Body of pancreas (tissue), 4 donors: ENCODE data around the gene SERINC3. TPM values are rescaled to one million over a fixed set of nuclear protein-coding genes. Genes with fewer than 3 reads are reported as not detected.

ENCODE experiments used
- ATAC-seq: fragments of 150-250 bp; one replicate; pipeline ENCODE4 v1.9.1; 2016
- DNase-seq, 4 donors: peaks; one replicate each; pipeline ENCODE4 v3.0.0-alpha.2; 2019
- H3K27ac ChIP-seq, 4 donors: fragments of 200-600 bp; sonication (generic); 1 replicate in 3 of 4; 2 replicates in 1 of 4; pipeline versions ENCODE4 v1.5.1 to v1.6.1; 2016 to 2019; ENCODE audit warnings: mild to moderate bottlenecking in 1 of 4, mixed read lengths in 1 of 4, moderate library complexity in 1 of 4
- H3K27me3 ChIP-seq, 2 donors: fragments of 200-600 bp; sonication (generic); one replicate each; pipeline ENCODE4 v1.6.0; 2016; ENCODE audit warnings: mild to moderate bottlenecking in 1 of 2
- H3K36me3 ChIP-seq, 2 donors: fragments of 200-600 bp; sonication (generic); replicated peaks in 1 of 2; 2 replicates each; pipeline ENCODE4 v1.5.1; 2016; ENCODE audit warnings: low read depth in 2 of 2; ENCODE audit not compliant: insufficient read depth in 1 of 2
- H3K4me1 ChIP-seq: fragments of 200-600 bp; sonication (generic); one replicate; pipeline ENCODE4 v1.6.0; 2016
- H3K4me3 ChIP-seq, 2 donors: fragments of 200-600 bp; sonication (generic); 1 replicate in 1 of 2; 2 replicates in 1 of 2; pipeline ENCODE4 v1.5.1; 2016 to 2019
- H3K9me3 ChIP-seq, 3 donors: fragments of 200-600 bp; sonication (generic); 1 replicate in 2 of 3; 2 replicates in 1 of 3; pipeline ENCODE4 v1.5.1; 2016
- POLR2A ChIP-seq, 3 donors: fragments of 450-650 bp; IDR thresholded peaks; one replicate each; pipeline ENCODE4 v1.6.1; 2016; ENCODE audit warnings: antibody characterized with exemption in 3 of 3, mild to moderate bottlenecking in 2 of 3
- WGBS, 2 donors: methylation state at CpG; one replicate each; pipeline ENCODE4 v1.1.5; 2017; 5-methylcytosine and 5-hydroxymethylcytosine counted together
- intact Hi-C: fragments of 100-400 bp; cut with DNase I; formaldehyde crosslinking; loops from one replicate; pipeline ENCODE4 v1.15.1; 2023
- total RNA-seq, 2 donors: library from RNA; depleted of rRNA; stranded (reverse); fragments of >200 nt; gene quantifications; one replicate each; pipeline ENCODE4 v1.1.0, GENCODE V29; 2016
- TF ChIP-seq, protein P1 (sequence below), 7 experiments: fragments of 450-650 bp in 4 of 7; fragments of 200-600 bp in 3 of 7; sonication (generic) in 3 of 7; IDR thresholded peaks; one replicate each; pipeline ENCODE4 v1.5.1; 2016 to 2019; ENCODE audit warnings: antibody characterized with exemption in 7 of 7

Gene SERINC3
- total RNA-seq, 2 donors from 2014 or later = 28.3 to 36.3 TPM

GRCh38 chr20:44500221-44500620 lies 21.6 kb downstream of the SERINC3 start:
- intact Hi-C loops = no loop called here

DNA sequence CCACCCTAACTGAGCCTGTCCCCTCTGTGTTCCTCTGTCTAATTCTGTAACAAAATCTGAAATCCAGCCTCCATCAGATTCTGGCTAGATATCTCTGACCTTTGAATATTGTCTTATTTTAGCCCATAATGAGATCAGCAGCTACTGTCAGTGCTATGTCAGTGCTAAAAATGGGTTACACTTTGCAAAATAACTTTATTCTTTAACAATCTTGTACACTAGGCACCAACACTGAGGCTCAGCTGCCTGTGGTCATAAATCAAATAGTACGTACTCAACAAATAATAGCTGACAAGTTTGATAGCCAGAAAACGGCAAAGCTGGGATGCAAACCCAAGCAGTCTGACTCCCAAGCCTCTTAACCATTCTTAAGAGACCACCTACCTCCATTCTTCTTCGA lies 24.1 kb downstream of the SERINC3 start:
- Histone ChIP-seq H3K27me3 (no peaks in the 10 kb centered on the region), H3K36me3 (peaks cover 11 to 39% of the 10 kb centered on the region in 2 donors), H3K4me3 (no peak overlapping the region), H3K27ac (no peak overlapping the region), H3K9me3 (no peaks in the 10 kb centered on the region), H3K4me1 (no peaks in the 10 kb centered on the region)
- no peak for DNase-seq
- TF ChIP-seq POLR2A (IDR thresholded peaks at IDR 0.05) = no peak
- TF ChIP-seq, protein P1, sequence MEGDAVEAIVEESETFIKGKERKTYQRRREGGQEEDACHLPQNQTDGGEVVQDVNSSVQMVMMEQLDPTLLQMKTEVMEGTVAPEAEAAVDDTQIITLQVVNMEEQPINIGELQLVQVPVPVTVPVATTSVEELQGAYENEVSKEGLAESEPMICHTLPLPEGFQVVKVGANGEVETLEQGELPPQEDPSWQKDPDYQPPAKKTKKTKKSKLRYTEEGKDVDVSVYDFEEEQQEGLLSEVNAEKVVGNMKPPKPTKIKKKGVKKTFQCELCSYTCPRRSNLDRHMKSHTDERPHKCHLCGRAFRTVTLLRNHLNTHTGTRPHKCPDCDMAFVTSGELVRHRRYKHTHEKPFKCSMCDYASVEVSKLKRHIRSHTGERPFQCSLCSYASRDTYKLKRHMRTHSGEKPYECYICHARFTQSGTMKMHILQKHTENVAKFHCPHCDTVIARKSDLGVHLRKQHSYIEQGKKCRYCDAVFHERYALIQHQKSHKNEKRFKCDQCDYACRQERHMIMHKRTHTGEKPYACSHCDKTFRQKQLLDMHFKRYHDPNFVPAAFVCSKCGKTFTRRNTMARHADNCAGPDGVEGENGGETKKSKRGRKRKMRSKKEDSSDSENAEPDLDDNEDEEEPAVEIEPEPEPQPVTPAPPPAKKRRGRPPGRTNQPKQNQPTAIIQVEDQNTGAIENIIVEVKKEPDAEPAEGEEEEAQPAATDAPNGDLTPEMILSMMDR (IDR thresholded peaks at IDR 0.05) = no peak
- intact Hi-C loops = no loop called here
- WGBS, 2 donors = 63 to 66% methylated on average over 3 of the region's 3 CpGs
- ATAC-seq = no peak

More at GRCh38 chr20:44500221-44500620, 21.6 kb downstream of the SERINC3 start:
- Histone ChIP-seq H3K27ac (no peak overlapping the region), H3K4me1 (no peaks in the 10 kb centered on the region), H3K9me3 (no peaks in the 10 kb centered on the region), H3K4me3 (no peak overlapping the region), H3K27me3 (no peaks in the 10 kb centered on the region), H3K36me3 (peaks cover 11 to 51% of the 10 kb centered on the region in 2 donors)
- WGBS, 2 donors = 87 to 88% methylated on average over 3 of the region's 3 CpGs
- TF ChIP-seq POLR2A (IDR thresholded peaks at IDR 0.05) = no peak
- TF ChIP-seq, protein P1 (IDR thresholded peaks at IDR 0.05) = no peak
- DNase-seq (no peak), ATAC-seq (no peak)

DNA sequence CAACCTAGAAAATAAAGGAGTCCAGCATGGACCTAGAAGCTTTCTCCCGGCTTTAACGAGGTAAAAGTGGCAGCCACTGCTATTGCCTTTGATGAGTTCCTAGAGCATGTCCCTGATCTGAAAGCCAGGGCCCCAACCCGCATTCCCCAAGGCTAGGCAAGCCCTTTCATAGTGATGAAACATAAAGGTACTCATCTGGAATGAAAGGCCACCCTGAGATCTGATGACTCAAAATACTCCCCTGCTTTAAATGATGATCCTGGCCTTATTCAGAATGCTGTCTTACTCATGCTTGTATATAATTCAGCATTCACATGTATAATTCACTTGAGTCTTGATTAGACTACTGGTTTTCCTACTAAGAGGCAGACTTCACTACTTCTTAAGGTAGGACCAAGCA lies 24.9 kb downstream of the SERINC3 start:
- Histone ChIP-seq H3K27ac (no peak overlapping the region), H3K9me3 (no peaks in the 10 kb centered on the region), H3K4me3 (no peak overlapping the region), H3K4me1 (no peaks in the 10 kb centered on the region), H3K36me3 (peaks cover 11 to 35% of the 10 kb centered on the region in 2 donors), H3K27me3 (no peaks in the 10 kb centered on the region)
- intact Hi-C loops = no loop called here
- DNase-seq = no peak
- 86 to 88% methylated on average over 3 of the region's 3 CpGs for WGBS, 2 donors
- ATAC-seq = no peak
- TF ChIP-seq, protein P1 (IDR thresholded peaks at IDR 0.05) = no peak
- no peak for TF ChIP-seq POLR2A (IDR thresholded peaks at IDR 0.05)

- intact Hi-C loops = no loop called here
Measured at GRCh38 chr20:44495802-44496481, 25.9 kb downstream of the SERINC3 start.

More at GRCh38 chr20:44495802-44496481, 25.9 kb downstream of the SERINC3 start:
- ATAC-seq (no peak), DNase-seq (no peak)
- Histone ChIP-seq H3K27ac (no peak overlapping the region), H3K9me3 (no peaks in the 10 kb centered on the region), H3K27me3 (no peaks in the 10 kb centered on the region), H3K4me3 (no peak overlapping the region), H3K4me1 (no peaks in the 10 kb centered on the region), H3K36me3 (peaks cover 9 to 25% of the 10 kb centered on the region in 2 donors)
- WGBS, 2 donors = 86 to 96% methylated on average over 3 of the region's 3 CpGs
- TF ChIP-seq, protein P1 (IDR thresholded peaks at IDR 0.05) = no peak
- no peak for TF ChIP-seq POLR2A (IDR thresholded peaks at IDR 0.05)
